NCI-H1930 (cell line): ENCODE results near the gene COPG1.
"Not testable (repeated sequence)": the region's sequence is repeated elsewhere in the genome, so short reads cannot be mapped to it uniquely, and the experiment has no call there.

Experiments
- DNase-seq, 2 experiments: peaks; one replicate each; lab custom pipeline; 2025; lab: John Stamatoyannopoulos, UW

COPG1 gene

GRCh38 chr3:129245141-129245540, 4.3 kb upstream of the COPG1 start:
- DNase-seq, result no peak

- peak; percentile 63 to 69 for DNase-seq
Observed at GRCh38 chr3:129245641-129246306, 3.6 kb upstream of the COPG1 start.

- DNase-seq, result no peak
Observed at GRCh38 chr3:129246636-129247035, 2.8 kb upstream of the COPG1 start.

- DNase-seq, result no peak
Observed at GRCh38 chr3:129248286-129248979, 973 bp upstream of the COPG1 start.

GRCh38 chr3:129252748-129253147, 3.3 kb downstream of the COPG1 start:
- no peak for DNase-seq

- no peak for DNase-seq
Observed at GRCh38 chr3:129254536-129255230, 5.3 kb downstream of the COPG1 start.

GRCh38 chr3:129256270-129256669, 6.9 kb downstream of the COPG1 start:
- DNase-seq, result no peak

- no peak for DNase-seq
Observed at GRCh38 chr3:129257609-129258008, 8.2 kb downstream of the COPG1 start.

GRCh38 chr3:129259612-129260477, 10.4 kb downstream of the COPG1 start:
- no peak for DNase-seq

GRCh38 chr3:129260606-129261005, 11.2 kb downstream of the COPG1 start:
- DNase-seq, result no peak

GRCh38 chr3:129261894-129262293, 12.5 kb downstream of the COPG1 start:
- DNase-seq, result no peak

- no peak for DNase-seq
Observed at GRCh38 chr3:129263161-129263910, 13.9 kb downstream of the COPG1 start.

- DNase-seq, result not testable (repeated sequence)
Observed at GRCh38 chr3:129264994-129265393, 15.6 kb downstream of the COPG1 start.

GRCh38 chr3:129266651-129267050, 17.2 kb downstream of the COPG1 start:
- DNase-seq, result no peak

- DNase-seq, result no peak
Observed at GRCh38 chr3:129268396-129268795, 19.0 kb downstream of the COPG1 start.

GRCh38 chr3:129271674-129272073, 22.3 kb downstream of the COPG1 start:
- DNase-seq, result no peak

GRCh38 chr3:129276385-129276784, 27.0 kb downstream of the COPG1 start:
- DNase-seq, result peak in 1 of 2 experiments; percentile 17

- no peak for DNase-seq
Observed at GRCh38 chr3:129277829-129278271, 28.4 kb downstream of the COPG1 start.

GRCh38 chr3:129278439-129278965, 29.1 kb downstream of the COPG1 start, which contains the start of gene HMCES:
HMCES (plus strand) TSS chr3:129278870; CDS start chr3:129279733, 863 bp downstream.
- peak; percentile 74 to 87 for DNase-seq

GRCh38 chr3:129278966-129279906, 29.8 kb downstream of the COPG1 start:
- no peak for DNase-seq
